Lung (tissue), 12 donors: ENCODE results near the gene ZNF502. TPM values are rescaled to one million over a fixed set of nuclear protein-coding genes. Genes with fewer than 3 reads are reported as not detected.

Experiments
- ATAC-seq: fragments of 200-7000 bp; cut with Tn5 transposase; one replicate; pipeline ENCODE4 v1.9.1; 2020; ENCODE audit warnings: moderate number of reproducible peaks; ENCODE audit not compliant: insufficient read depth, low FRiP score
- DNase-seq, 3 donors: peaks; one replicate each; pipeline ENCODE4 v3.0.0-alpha.2; 2013 to 2017
- H3K27ac ChIP-seq, 2 donors: one replicate each; pipeline ENCODE4 v1.5.1; 2013; ENCODE audit warnings: mild to moderate bottlenecking in 2 of 2, moderate library complexity in 2 of 2, control low read depth in 1 of 2, inconsistent platforms in 1 of 2, low read depth in 1 of 2, low read length in 1 of 2
- H3K27me3 ChIP-seq, 3 donors: one replicate each; pipeline ENCODE4 v1.5.1; 2013; ENCODE audit warnings: low read length in 2 of 3; ENCODE audit not compliant: control insufficient read depth in 3 of 3, insufficient read depth in 3 of 3
- H3K36me3 ChIP-seq, 4 donors: one replicate each; pipeline ENCODE4 v1.5.1; 2013; ENCODE audit warnings: low read length in 4 of 4, mild to moderate bottlenecking in 1 of 4, moderate library complexity in 1 of 4; ENCODE audit not compliant: control insufficient read depth in 4 of 4, insufficient read depth in 4 of 4
- H3K4me1 ChIP-seq, 5 donors: one replicate each; pipeline ENCODE4 v1.5.1; 2013; ENCODE audit warnings: low read length in 5 of 5, mild to moderate bottlenecking in 2 of 5, moderate library complexity in 1 of 5; ENCODE audit not compliant: control insufficient read depth in 5 of 5, insufficient read depth in 5 of 5
- H3K4me3 ChIP-seq: one replicate; pipeline ENCODE4 v1.5.1; 2013; ENCODE audit warnings: mild to moderate bottlenecking, control low read depth, moderate library complexity
- H3K9ac ChIP-seq, 2 donors: one replicate each; pipeline ENCODE4 v1.5.1; 2013; ENCODE audit warnings: low read length in 2 of 2, control low read depth in 1 of 2; ENCODE audit not compliant: insufficient read depth in 1 of 2
- H3K9me3 ChIP-seq, 4 donors: one replicate each; pipeline ENCODE4 v1.5.1; 2013; ENCODE audit warnings: low read length in 3 of 4, mild to moderate bottlenecking in 1 of 4, moderate library complexity in 1 of 4; ENCODE audit not compliant: control insufficient read depth in 4 of 4, insufficient read depth in 3 of 4
- CTCF ChIP-seq: IDR thresholded peaks from 2 replicates; pipeline ENCODE4 v1.5.1; 2012; ENCODE audit warnings: mild to moderate bottlenecking; ENCODE audit errors: control extremely low read depth, extremely low read depth
- WGBS, 2 donors: extraction: QIAGEN DNeasy Blood & Tissue Kit; methylation state at CpG; one replicate each; pipeline ENCODE4 v1.1.7; 2013; 5-methylcytosine and 5-hydroxymethylcytosine counted together
- polyA plus RNA-seq, 2 donors: library from polyadenylated mRNA; stranded (reverse); fragments of 200-250 nt; gene quantifications; one replicate each; pipeline ENCODE4 v1.2.1, GENCODE V29; 2013
- total RNA-seq, 2 donors: library from RNA; depleted of rRNA in 1 of 2; stranded (reverse); fragments of >200 nt in 1 of 2; gene quantifications; one replicate each; pipeline ENCODE4 v1.2.1, GENCODE V29; 2014 to 2021
- donor health status: control.
- donor health status: control.
- donor health status: Bipolar disorder and iron deficiency.
- donor health status: healthy.
- donor health status: DM: yes; HTN: yes; CAD: no.

Gene ZNF502
- total and polyA plus RNA-seq, 4 donors = 1.8 to 7.6 (median 2.9) TPM

GRCh38 chr3:44729384-44729910, 17.0 kb downstream of the ZNF502 start, which contains the start of gene ZNF501:
ZNF501 (plus strand) TSS chr3:44729635; CDS start chr3:44734422, 4,787 bp downstream.
- peak; percentile 97 for ATAC-seq
- H3K4me1 ChIP-seq = peaks cover 0 to 10% (median 1%) of the 10 kb centered on the region in 5 donors
- DNase-seq = peak; percentile 94 to 97 (median 94)
- H3K27ac ChIP-seq = peak within 1 kb of the TSS; percentile 71 to 76
- TF ChIP-seq CTCF = no peak
- WGBS, 2 donors = 1% methylated on average over 46 of the region's 46 CpGs
- H3K27me3 ChIP-seq = no peaks in the 10 kb centered on the region
- peaks cover 20 to 39% (median 31%) of the 10 kb centered on the region in 4 donors for H3K9me3 ChIP-seq
- H3K36me3 ChIP-seq = peaks cover 1 to 37% (median 32%) of the 10 kb centered on the region in 4 donors
- peak within 1 kb of the TSS; percentile 87 for H3K4me3 ChIP-seq
- H3K9ac ChIP-seq = peak within 1 kb of the TSS; percentile 65 to 75

GRCh38 chr3:44734646-44735168, 22.2 kb downstream of the ZNF502 start:
- Histone ChIP-seq H3K27ac (no peak overlapping the region), H3K4me1 (peaks cover 0 to 6% (median 0%) of the 10 kb centered on the region in 5 donors), H3K36me3 (peaks cover 1 to 59% (median 39%) of the 10 kb centered on the region in 4 donors), H3K4me3 (no peak overlapping the region), H3K9me3 (peaks cover 18 to 48% (median 35%) of the 10 kb centered on the region in 4 donors), H3K27me3 (no peaks in the 10 kb centered on the region), H3K9ac (no peak overlapping the region)
- DNase-seq (no peak), ATAC-seq (no peak)
- no peak for TF ChIP-seq CTCF
- 95 to 96% methylated on average over 3 of the region's 3 CpGs for WGBS, 2 donors

GRCh38 chr3:44761101-44761423, 48.6 kb downstream of the ZNF502 start:
- Histone ChIP-seq H3K4me1 (peaks cover 0 to 9% (median 2%) of the 10 kb centered on the region in 5 donors), H3K27me3 (no peaks in the 10 kb centered on the region), H3K9me3 (peaks cover 0 to 10% (median 2%) of the 10 kb centered on the region in 4 donors), H3K36me3 (peaks cover 0 to 37% (median 2%) of the 10 kb centered on the region in 4 donors), H3K4me3 (peak overlapping the region; percentile 90), H3K27ac (peak overlapping the region; percentile 60 to 85), H3K9ac (peak overlapping the region; percentile 89 to 95)
- no peak for TF ChIP-seq CTCF
- no peak for ATAC-seq
- WGBS, 2 donors = 0 to 2% methylated on average over 15 of the region's 15 CpGs
- no peak for DNase-seq
